HCT116 (cell line): ENCODE results near the gene SH2B2. TPM values are rescaled to one million over a fixed set of nuclear protein-coding genes. Genes with fewer than 3 reads are reported as not detected.

Experiments used
- ATAC-seq: fragments of 200-7000 bp; cut with Tn5 transposase; 2 replicates; pipeline ENCODE4 v1.9.1; 2020; ENCODE audit warnings: mild to moderate bottlenecking, moderate library complexity
- BruUV-seq: library from RNA; stranded (reverse); fragments of 400-500 nt; replicated peaks from 2 replicates; lab custom pipeline; 2021; lab: Mats Ljungman, UMichigan
- CTCF ChIA-PET: fragments of 300-600 bp; sonication (Branson Sonifier 250); formaldehyde crosslinking; loops from one replicate; lab custom pipeline; 2021; ENCODE audit warnings: antibody characterized with exemption; lab: Charles Lee
- POLR2A ChIA-PET: fragments of 300-600, 350-600 bp; sonication (Branson Sonifier 250); formaldehyde crosslinking; loops from one replicate; lab custom pipeline; 2021; ENCODE audit warnings: antibody characterized with exemption; lab: Charles Lee
- RAD21 ChIA-PET, 2 experiments: fragments of 300-600 bp; sonication (Branson Sonifier 250); formaldehyde crosslinking; loops; one replicate each; lab custom pipeline; 2023; ENCODE audit warnings: low total read pairs in 2 of 2; ENCODE audit not compliant: uncharacterized antibody in 2 of 2, unreplicated experiment in 2 of 2, low non-redundant PET in 1 of 2; lab: Charles Lee
- DNase-seq: peaks from one replicate; pipeline ENCODE4 v3.0.0-alpha.2; 2010; ENCODE audit warnings: low read depth, low spot score
- H2AFZ ChIP-seq: fragments of 200-600 bp; shearing (Covaris generic), sonication (generic); 2 replicates; pipeline ENCODE4 v1.6.1; 2017; ENCODE audit warnings: low read depth, mixed run types, mixed read lengths, antibody characterized with exemption, low read length; ENCODE audit not compliant: poor library complexity, severe bottlenecking
- H3K27ac ChIP-seq: 2 replicates; pipeline ENCODE4 v1.5.1; 2012; ENCODE audit warnings: low read depth, low read length
- H3K27me3 ChIP-seq: fragments of 200-600 bp; sonication (generic); 2 replicates; pipeline ENCODE4 v1.6.1; 2016; ENCODE audit warnings: mixed run types, low read length, mixed read lengths; ENCODE audit not compliant: insufficient read depth
- H3K36me3 ChIP-seq, 2 experiments: fragments of 200-500 bp in 1 of 2; fragments of 200-600 bp in 1 of 2; sonication (Bioruptor generic) in 1 of 2; sonication (generic) in 1 of 2; 2 replicates each; pipeline versions ENCODE4 v1.5.1 to v1.6.1; 2014 to 2016; ENCODE audit warnings: low read length in 2 of 2, inconsistent platforms in 1 of 2, mixed read lengths in 1 of 2, mixed run types in 1 of 2; ENCODE audit not compliant: insufficient read depth in 2 of 2, control insufficient read depth in 1 of 2
- H3K4me1 ChIP-seq, 2 experiments: fragments of 200-600 bp in 1 of 2; sonication (generic) in 1 of 2; 2 replicates each; pipeline versions ENCODE4 v1.5.1 to v1.6.1; 2012 to 2017; ENCODE audit warnings: low read length in 2 of 2, inconsistent platforms in 1 of 2, mild to moderate bottlenecking in 1 of 2, mixed read lengths in 1 of 2, mixed run types in 1 of 2, moderate library complexity in 1 of 2; ENCODE audit not compliant: insufficient read depth in 2 of 2, control insufficient read depth in 1 of 2
- H3K4me2 ChIP-seq: fragments of 200-600 bp; sonication (generic); 2 replicates; pipeline ENCODE4 v1.6.1; 2017; ENCODE audit warnings: mixed run types, low read length, mixed read lengths
- H3K4me3 ChIP-seq, 2 experiments: fragments of 200-600 bp in 1 of 2; sonication (generic) in 1 of 2; replicated peaks in 1 of 2; 2 replicates each; pipeline ENCODE4 v1.5.1; 2011 to 2016; ENCODE audit warnings: low read length in 2 of 2, control low read depth in 1 of 2, low read depth in 1 of 2, mild to moderate bottlenecking in 1 of 2, mixed read lengths in 1 of 2, mixed run types in 1 of 2
- H3K79me2 ChIP-seq: fragments of 200-600 bp; sonication (generic); 2 replicates; pipeline ENCODE4 v1.6.1; 2017; ENCODE audit warnings: mild to moderate bottlenecking, mixed run types, low read length, moderate library complexity, mixed read lengths; ENCODE audit not compliant: insufficient read depth
- H3K9ac ChIP-seq: fragments of 200-600 bp; sonication (generic); 2 replicates; pipeline ENCODE4 v1.6.1; 2016; ENCODE audit warnings: low read length, mixed read lengths
- H3K9me2 ChIP-seq: fragments of 200-600 bp; sonication (generic), shearing (Covaris generic); 2 replicates; pipeline ENCODE4 v1.6.1; 2017; ENCODE audit warnings: mixed run types, mild to moderate bottlenecking, moderate library complexity; ENCODE audit not compliant: insufficient read depth
- H3K9me3 ChIP-seq, 2 experiments: fragments of 200-500 bp in 1 of 2; fragments of 200-600 bp in 1 of 2; sonication (Bioruptor generic) in 1 of 2; sonication (generic) in 1 of 2; 2 replicates each; pipeline ENCODE4 v1.6.1; 2014 to 2017; ENCODE audit warnings: low read length in 2 of 2, mixed read lengths in 2 of 2, inconsistent platforms in 1 of 2, low read depth in 1 of 2, mild to moderate bottlenecking in 1 of 2, mixed run types in 1 of 2, moderate library complexity in 1 of 2; ENCODE audit not compliant: control insufficient read depth in 1 of 2, insufficient read depth in 1 of 2
- H4K20me1 ChIP-seq: fragments of 200-600 bp; sonication (generic), shearing (Covaris generic); 2 replicates; pipeline ENCODE4 v1.6.1; 2017; ENCODE audit warnings: mixed run types, mild to moderate bottlenecking, moderate library complexity; ENCODE audit not compliant: insufficient read depth
- ATF3 ChIP-seq: IDR thresholded peaks from 2 replicates; pipeline ENCODE4 v1.6.1; 2012
- CBX3 ChIP-seq: IDR thresholded peaks from 2 replicates; pipeline ENCODE4 v1.6.1; 2012; ENCODE audit warnings: low read depth
- CTCF ChIP-seq, 3 experiments: fragments of 200-600 bp in 1 of 3; sonication (generic) in 1 of 3; IDR thresholded peaks in 2 of 3; conservative IDR thresholded peaks in 1 of 3; 2 replicates each; pipeline ENCODE4 v1.5.1; 2012 to 2017; ENCODE audit warnings: low read depth in 2 of 3, low read length in 2 of 3, antibody characterized with exemption in 1 of 3, borderline replicate concordance in 1 of 3, control low read depth in 1 of 3, mild to moderate bottlenecking in 1 of 3, mixed read lengths in 1 of 3, mixed run types in 1 of 3, moderate library complexity in 1 of 3; ENCODE audit not compliant: insufficient read depth in 1 of 3
- EGR1 ChIP-seq: IDR thresholded peaks from 2 replicates; pipeline ENCODE4 v1.6.1; 2012; ENCODE audit warnings: low read depth
- ELF1 ChIP-seq: IDR thresholded peaks from 2 replicates; pipeline ENCODE4 v1.6.1; 2012; ENCODE audit warnings: low read depth, borderline replicate concordance
- EZH2 ChIP-seq: fragments of 200-600 bp; sonication (generic); IDR thresholded peaks from 2 replicates; pipeline ENCODE4 v1.6.1; 2017; ENCODE audit warnings: antibody characterized with exemption, mixed run types
- EZH2phosphoT487 ChIP-seq: fragments of 200-600 bp; IDR thresholded peaks from 2 replicates; pipeline ENCODE4 v1.6.1; 2018; ENCODE audit warnings: antibody characterized with exemption, borderline replicate concordance
- FOSL1 ChIP-seq: IDR thresholded peaks from 2 replicates; pipeline ENCODE4 v1.6.1; 2012; ENCODE audit warnings: low read depth
- MAX ChIP-seq: IDR thresholded peaks from 2 replicates; pipeline ENCODE4 v1.6.1; 2012
- POLR2A ChIP-seq: IDR thresholded peaks from 2 replicates; pipeline ENCODE4 v1.7.0; 2011; ENCODE audit warnings: borderline replicate concordance; ENCODE audit not compliant: insufficient read depth, insufficient read length; ENCODE audit errors: extremely low read depth
- POLR2AphosphoS5 ChIP-seq: IDR thresholded peaks from 2 replicates; pipeline ENCODE4 v1.6.1; 2011; ENCODE audit warnings: mild to moderate bottlenecking, low read depth, low read length, moderate library complexity
- RAD21 ChIP-seq: IDR thresholded peaks from 2 replicates; pipeline ENCODE4 v1.6.1; 2012; ENCODE audit warnings: low read depth, mild to moderate bottlenecking
- SP1 ChIP-seq: IDR thresholded peaks from 2 replicates; pipeline ENCODE4 v1.6.1; 2012; ENCODE audit warnings: low read depth
- SRF ChIP-seq: IDR thresholded peaks from 2 replicates; pipeline ENCODE4 v1.6.1; 2012; ENCODE audit warnings: low read depth
- TCF7L2 ChIP-seq: IDR thresholded peaks from 2 replicates; pipeline ENCODE4 v1.7.0; 2011; ENCODE audit warnings: borderline replicate concordance, inconsistent platforms; ENCODE audit not compliant: insufficient read depth, insufficient read length; ENCODE audit errors: extremely low read depth
- YY1 ChIP-seq: IDR thresholded peaks from 2 replicates; pipeline ENCODE4 v1.6.1; 2011; ENCODE audit warnings: low read length, low read depth, moderate library complexity, mild to moderate bottlenecking; ENCODE audit not compliant: insufficient replicate concordance; ENCODE audit errors: extremely low read depth
- ZBTB33 ChIP-seq: IDR thresholded peaks from 2 replicates; pipeline ENCODE4 v1.6.1; 2011; ENCODE audit warnings: mild to moderate bottlenecking, low read length, moderate library complexity; ENCODE audit not compliant: insufficient replicate concordance; ENCODE audit errors: extremely low read depth
- ZNF274 ChIP-seq: fragments of 200-500 bp; sonication (Bioruptor generic); IDR thresholded peaks from 2 replicates; pipeline ENCODE4 v1.6.1; 2014; ENCODE audit warnings: mild to moderate bottlenecking, low read depth, low read length, inconsistent platforms
- intact Hi-C: fragments of 100-400 bp; cut with micrococcal nuclease; formaldehyde crosslinking; loops from 2 replicates; pipeline ENCODE4 v1.10.0; 2022
- total RNA-seq: library from RNA; stranded (reverse); gene quantifications from one replicate; pipeline ENCODE4 v1.2.1, GENCODE V29; 2021; ENCODE audit not compliant: unreplicated experiment

Gene SH2B2
- total RNA-seq, 1 experiment from 2014 or later = 11.8 TPM

- TF ChIP-seq CTCF (IDR thresholded peaks at IDR 0.05 in 2 of 3, conservative IDR thresholded peaks at IDR 0.05 in 1 of 3; ENCODE audit: borderline replicate concordance in 1 of 3, insufficient read depth in 1 of 3, low read depth in 2 of 3, low read length in 2 of 3) (no peak), MAX (no peak), TCF7L2 (no peak), YY1 (no peak)
- TF ChIP-seq, all 23 proteins: peak for 0
Observed at GRCh38 chr7:102253066-102253972, 33.3 kb upstream of the SH2B2 start (continued).

- Histone ChIP-seq H3K36me3 (peaks cover 0 to 3% of the 10 kb centered on the region in 2 experiments; a peak in 1 of 4 replicates), H2AFZ (no peak overlapping the region), H3K9ac (no peak overlapping the region), H3K4me1 (no peaks in the 10 kb centered on the region), H4K20me1 (no peaks in the 10 kb centered on the region; the same call in 1 of the 2 replicates), H3K27ac (no peak overlapping the region), H3K79me2 (no peaks in the 10 kb centered on the region), H3K4me2 (no peak overlapping the region), H3K9me2 (no peaks in the 10 kb centered on the region), H3K4me3 (no peak overlapping the region), H3K9me3 (no peaks in the 10 kb centered on the region)
- ChIA-PET RAD21 (interaction anchor here in 1 of 2 experiments (0.5 kb wide), 1 partner anchor 10 kb away, joined by 3 read pairs; no protein-coding TSS in a partner anchor), POLR2A (no interaction called here), CTCF (no interaction called here)
- ATAC-seq (no peak), DNase-seq (no peak)
- BruUV-seq = no TSS peak
- intact Hi-C loops = no loop called here
- no peak for TF ChIP-seq ATF3
- no peak for TF ChIP-seq ZNF274
- TF ChIP-seq SP1 = no peak
- no peak for TF ChIP-seq FOSL1
- no peak for TF ChIP-seq ELF1
- no peak for TF ChIP-seq SRF
- TF ChIP-seq POLR2AphosphoS5 = no peak
- no peak for TF ChIP-seq EGR1
- no peak for TF ChIP-seq CBX3
- no peak for TF ChIP-seq EZH2
- no peak for TF ChIP-seq POLR2A
- TF ChIP-seq TCF7L2 = no peak
- no peak for TF ChIP-seq RAD21
- no peak for TF ChIP-seq MAX
- TF ChIP-seq EZH2phosphoT487 = no peak
- TF ChIP-seq ZBTB33 = no peak
- TF ChIP-seq, all 23 proteins: peak for 0
- H3K27me3 ChIP-seq = no peaks in the 10 kb centered on the region
Observed at GRCh38 chr7:102253973-102254370, 32.7 kb upstream of the SH2B2 start.
